ENCODE data around the gene RUVBL1.
"Not testable (repeated sequence)": the region's sequence is repeated elsewhere in the genome, so short reads cannot be mapped to it uniquely, and the experiment has no call there.

The RUVBL1 gene

GRCh38 chr3:128155616-128156360 is 32.2 kb upstream of the RUVBL1 start:
- H3K9me3 ChIP-seq (ENCODE audit: control insufficient read depth, low read length) = no peaks in the 10 kb centered on the region
- H3K9ac ChIP-seq = no peak overlapping the region
- peaks cover 5% of the 10 kb centered on the region for H3K4me1 ChIP-seq
- TF ChIP-seq, protein P1, sequence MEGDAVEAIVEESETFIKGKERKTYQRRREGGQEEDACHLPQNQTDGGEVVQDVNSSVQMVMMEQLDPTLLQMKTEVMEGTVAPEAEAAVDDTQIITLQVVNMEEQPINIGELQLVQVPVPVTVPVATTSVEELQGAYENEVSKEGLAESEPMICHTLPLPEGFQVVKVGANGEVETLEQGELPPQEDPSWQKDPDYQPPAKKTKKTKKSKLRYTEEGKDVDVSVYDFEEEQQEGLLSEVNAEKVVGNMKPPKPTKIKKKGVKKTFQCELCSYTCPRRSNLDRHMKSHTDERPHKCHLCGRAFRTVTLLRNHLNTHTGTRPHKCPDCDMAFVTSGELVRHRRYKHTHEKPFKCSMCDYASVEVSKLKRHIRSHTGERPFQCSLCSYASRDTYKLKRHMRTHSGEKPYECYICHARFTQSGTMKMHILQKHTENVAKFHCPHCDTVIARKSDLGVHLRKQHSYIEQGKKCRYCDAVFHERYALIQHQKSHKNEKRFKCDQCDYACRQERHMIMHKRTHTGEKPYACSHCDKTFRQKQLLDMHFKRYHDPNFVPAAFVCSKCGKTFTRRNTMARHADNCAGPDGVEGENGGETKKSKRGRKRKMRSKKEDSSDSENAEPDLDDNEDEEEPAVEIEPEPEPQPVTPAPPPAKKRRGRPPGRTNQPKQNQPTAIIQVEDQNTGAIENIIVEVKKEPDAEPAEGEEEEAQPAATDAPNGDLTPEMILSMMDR (IDR thresholded peaks at IDR 0.05) = no peak
- H3K79me2 ChIP-seq = peaks cover 22% of the 10 kb centered on the region
- no peak overlapping the region for H3K4me2 ChIP-seq (ENCODE audit: low read length)
- H3K27ac ChIP-seq = no peak overlapping the region
- H2AFZ ChIP-seq = no peak overlapping the region
- no peak overlapping the region for H3K4me3 ChIP-seq (ENCODE audit: low read depth, low read length)
- H3K36me3 ChIP-seq (ENCODE audit: control insufficient read depth, insufficient read depth, low read length) = no peaks in the 10 kb centered on the region
- H3K27me3 ChIP-seq (ENCODE audit: control insufficient read depth, insufficient read depth, low read length) = no peaks in the 10 kb centered on the region

- Histone ChIP-seq H3K4me3 (ENCODE audit: low read depth, low read length) (peak overlapping the region; percentile 58), H2AFZ (peak overlapping the region; percentile 98), H3K27ac (peak overlapping the region; percentile 88), H3K4me2 (ENCODE audit: low read length) (peak overlapping the region; percentile 79)
- not testable (repeated sequence) for H3K79me2 ChIP-seq; H3K4me1 ChIP-seq; H3K9ac ChIP-seq; H3K9me3 ChIP-seq (ENCODE audit: control insufficient read depth, low read length); H3K27me3 ChIP-seq (ENCODE audit: control insufficient read depth, insufficient read depth, low read length); H3K36me3 ChIP-seq (ENCODE audit: control insufficient read depth, insufficient read depth, low read length)
These were observed 30.7 kb upstream of the RUVBL1 start for GRCh38 chr3:128154354-128154753.

DNA sequence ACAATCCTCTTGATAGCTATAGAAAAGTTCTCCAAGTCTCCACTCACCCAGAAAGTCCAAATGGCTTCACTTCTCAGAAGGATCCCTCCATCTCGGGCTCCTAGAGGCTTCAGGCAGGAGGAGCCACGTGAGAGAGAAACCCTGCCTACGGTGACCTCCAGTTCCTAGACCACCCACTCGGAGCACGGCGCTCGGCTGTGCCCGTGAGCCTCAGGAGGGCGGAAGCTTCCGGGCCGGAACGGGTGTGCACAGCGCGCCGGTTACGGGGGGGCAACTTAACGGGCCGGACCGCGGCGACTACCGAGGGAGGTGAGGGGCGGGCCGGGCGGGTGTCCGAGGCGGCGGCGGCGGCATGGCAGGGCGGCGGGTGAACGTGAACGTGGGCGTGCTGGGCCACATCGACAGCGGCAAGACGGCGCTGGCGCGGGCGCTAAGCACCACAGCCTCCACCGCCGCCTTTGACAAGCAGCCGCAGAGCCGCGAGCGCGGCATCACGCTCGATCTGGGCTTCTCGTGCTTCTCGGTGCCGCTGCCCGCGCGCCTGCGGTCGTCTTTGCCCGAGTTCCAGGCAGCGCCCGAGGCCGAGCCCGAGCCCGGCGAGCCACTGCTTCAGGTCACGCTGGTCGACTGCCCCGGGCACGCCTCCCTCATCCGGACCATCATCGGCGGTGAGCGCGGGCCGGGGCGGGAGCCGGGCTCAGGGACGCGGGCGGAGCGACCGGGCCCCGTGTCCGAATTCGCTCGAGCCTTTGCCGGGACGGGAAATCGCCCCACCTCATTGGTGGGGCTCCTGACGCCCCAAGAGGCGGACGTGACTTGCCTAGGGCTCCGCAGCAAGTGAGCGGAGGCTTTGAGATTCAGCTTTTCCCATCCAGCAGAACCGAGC is 29.8 kb upstream of the RUVBL1 start, which contains the start of gene EEFSEC:
Gene EEFSEC (plus strand): TSS at position 326 of the 886 bp plus-strand sequence. CDS start 27 bp downstream, at position 353.
- H3K9ac ChIP-seq = peak within 1 kb of the TSS; percentile 8
- no peaks in the 10 kb centered on the region for H3K27me3 ChIP-seq (ENCODE audit: control insufficient read depth, insufficient read depth, low read length)
- H3K36me3 ChIP-seq (ENCODE audit: control insufficient read depth, insufficient read depth, low read length) = no peaks in the 10 kb centered on the region
- H3K4me1 ChIP-seq = peaks cover 5% of the 10 kb centered on the region
- peak within 1 kb of the TSS; percentile 98 for H2AFZ ChIP-seq
- peak within 1 kb of the TSS; percentile 58 for H3K4me3 ChIP-seq (ENCODE audit: low read depth, low read length)
- peak within 1 kb of the TSS; percentile 79 for H3K4me2 ChIP-seq (ENCODE audit: low read length)
- H3K9me3 ChIP-seq (ENCODE audit: control insufficient read depth, low read length) = no peaks in the 10 kb centered on the region
- H3K79me2 ChIP-seq = peaks cover 7% of the 10 kb centered on the region
- peak within 1 kb of the TSS; percentile 88 for H3K27ac ChIP-seq
- TF ChIP-seq, protein P1 (IDR thresholded peaks at IDR 0.05) = no peak

DNA sequence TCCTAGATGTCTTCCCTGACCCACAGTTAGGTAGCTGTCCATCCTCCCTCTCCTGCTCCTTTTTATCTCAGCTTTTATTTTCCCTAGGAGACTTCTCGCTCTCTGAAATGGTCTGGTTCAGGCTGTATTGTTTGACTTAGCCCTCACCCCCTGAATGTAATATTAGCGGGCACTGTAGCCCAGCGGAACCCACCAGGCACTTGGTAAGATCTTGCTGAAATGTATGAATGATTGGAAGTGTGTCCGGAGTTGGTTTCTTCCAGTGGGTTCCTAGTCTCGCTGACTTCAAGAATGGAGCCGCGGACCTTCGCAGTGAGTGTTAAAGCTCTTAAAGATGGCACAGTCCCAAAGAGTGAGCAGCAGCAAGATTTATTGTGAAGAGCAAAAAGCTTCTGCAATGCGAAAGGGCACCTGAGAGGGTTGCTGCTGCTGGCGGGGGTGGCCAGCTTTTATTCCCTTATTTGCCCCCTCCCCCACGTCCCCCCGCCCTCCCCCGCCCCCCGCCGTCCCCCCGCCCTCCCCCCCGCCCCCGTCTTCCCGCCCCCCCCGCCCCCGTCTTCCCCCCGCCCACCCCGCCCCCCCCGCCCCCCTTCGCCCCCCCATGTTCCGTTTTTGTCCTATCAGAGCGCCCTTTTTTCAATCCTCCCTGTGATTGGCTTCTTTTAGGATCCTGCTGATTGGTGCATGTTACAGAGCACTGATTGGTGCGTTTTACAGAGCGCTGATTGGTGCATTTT is 29.0 kb upstream of the RUVBL1 start:
- Histone ChIP-seq H3K27ac (peak overlapping the region; percentile 88), H3K9ac (no peak overlapping the region)

More for the DNA sequence above, 29.0 kb upstream of the RUVBL1 start:
- Histone ChIP-seq H3K4me2 (ENCODE audit: low read length) (peak overlapping the region; percentile 72), H3K4me1 (peaks cover 5% of the 10 kb centered on the region), H2AFZ (peak overlapping the region; percentile 98), H3K79me2 (peaks cover 7% of the 10 kb centered on the region), H3K4me3 (ENCODE audit: low read depth, low read length) (peak overlapping the region; percentile 58), H3K9me3 (ENCODE audit: control insufficient read depth, low read length) (no peaks in the 10 kb centered on the region), H3K27me3 (ENCODE audit: control insufficient read depth, insufficient read depth, low read length) (no peaks in the 10 kb centered on the region), H3K36me3 (ENCODE audit: control insufficient read depth, insufficient read depth, low read length) (no peaks in the 10 kb centered on the region)
- TF ChIP-seq, protein P1 (IDR thresholded peaks at IDR 0.05) = no peak

Measured in parathyroid adenoma (tissue), 2 donors.